Stimulated activated CD8-positive, alpha-beta memory T cell treated with anti-CD3 and anti-CD28 coated beads, Interleukin-7, amount 100 ng/mL, for 48 hours (primary cell): Measurements from ENCODE around the gene MDK.

Source experiments
- DNase-seq, 2 donors: peaks; one replicate each; pipeline ENCODE4 v3.0.0-alpha.2; 2020; ENCODE audit warnings: low read depth in 1 of 2; ENCODE audit errors: extremely low read depth in 1 of 2

Gene MDK

DNA sequence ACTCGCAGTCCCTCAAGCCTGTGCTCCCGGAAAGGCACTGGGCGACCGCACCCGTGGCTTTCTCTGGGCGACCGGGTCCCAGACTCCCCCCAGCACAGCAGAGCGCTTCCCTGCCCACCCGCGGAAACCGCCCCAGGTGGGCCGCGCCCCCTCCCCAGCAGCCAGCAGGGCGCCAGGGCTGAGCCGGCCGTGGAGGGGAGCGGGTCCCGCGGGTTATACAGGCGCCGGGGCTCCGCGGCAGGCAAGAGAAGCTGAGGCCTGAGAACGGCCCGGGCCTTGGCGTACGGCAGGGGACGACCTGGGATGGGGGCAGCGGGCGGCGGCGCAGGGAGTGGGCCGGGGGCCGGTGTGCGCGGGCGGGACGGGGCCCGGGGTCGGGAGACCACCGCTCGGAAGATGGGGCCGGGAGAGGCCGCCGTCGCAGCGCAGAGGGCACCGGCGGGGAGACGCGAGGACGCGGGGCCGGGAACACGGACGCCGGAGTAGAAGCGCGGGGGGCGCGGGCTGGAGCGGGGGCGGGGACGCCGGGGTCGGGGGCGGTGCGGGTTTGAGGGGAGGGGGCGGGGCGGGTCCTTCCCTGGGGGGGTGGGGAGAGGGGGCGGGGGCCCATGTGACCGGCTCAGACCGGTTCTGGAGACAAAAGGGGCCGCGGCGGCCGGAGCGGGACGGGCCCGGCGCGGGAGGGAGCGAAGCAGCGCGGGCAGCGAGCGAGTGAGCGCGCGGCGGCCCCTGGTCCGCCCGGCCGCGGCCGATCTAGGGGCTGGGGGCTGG is at the start of gene MDK:
TSS of gene MDK (plus strand) at position 622 of the 771 bp plus-strand sequence. CDS start 389 bp downstream, outside the sequence.
- DNase-seq = no peak

DNA sequence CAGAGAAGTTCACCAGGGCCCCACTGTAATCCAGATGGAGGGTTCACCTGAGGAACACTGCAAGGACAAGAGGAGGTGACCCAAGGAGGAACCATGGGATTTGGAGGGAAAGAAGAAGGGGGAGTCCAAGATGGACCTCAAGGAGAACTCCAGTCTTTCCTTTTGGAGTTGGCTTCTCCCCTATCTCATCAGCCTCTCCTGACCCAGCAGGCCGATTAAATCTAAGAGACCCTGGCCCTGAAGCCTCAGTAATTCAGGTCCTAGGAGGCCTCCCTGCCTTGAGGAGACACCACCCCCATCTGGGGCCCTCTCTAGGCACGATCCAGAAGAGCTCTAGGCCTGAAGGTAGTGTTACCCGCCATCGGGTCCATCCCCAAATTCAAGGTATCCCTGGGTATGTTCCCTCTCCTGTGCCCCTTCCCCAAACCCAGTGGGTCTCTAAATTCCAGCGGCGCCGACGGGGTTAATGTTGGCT is 49.3 kb upstream of the MDK start:
- no peak for DNase-seq

DNA sequence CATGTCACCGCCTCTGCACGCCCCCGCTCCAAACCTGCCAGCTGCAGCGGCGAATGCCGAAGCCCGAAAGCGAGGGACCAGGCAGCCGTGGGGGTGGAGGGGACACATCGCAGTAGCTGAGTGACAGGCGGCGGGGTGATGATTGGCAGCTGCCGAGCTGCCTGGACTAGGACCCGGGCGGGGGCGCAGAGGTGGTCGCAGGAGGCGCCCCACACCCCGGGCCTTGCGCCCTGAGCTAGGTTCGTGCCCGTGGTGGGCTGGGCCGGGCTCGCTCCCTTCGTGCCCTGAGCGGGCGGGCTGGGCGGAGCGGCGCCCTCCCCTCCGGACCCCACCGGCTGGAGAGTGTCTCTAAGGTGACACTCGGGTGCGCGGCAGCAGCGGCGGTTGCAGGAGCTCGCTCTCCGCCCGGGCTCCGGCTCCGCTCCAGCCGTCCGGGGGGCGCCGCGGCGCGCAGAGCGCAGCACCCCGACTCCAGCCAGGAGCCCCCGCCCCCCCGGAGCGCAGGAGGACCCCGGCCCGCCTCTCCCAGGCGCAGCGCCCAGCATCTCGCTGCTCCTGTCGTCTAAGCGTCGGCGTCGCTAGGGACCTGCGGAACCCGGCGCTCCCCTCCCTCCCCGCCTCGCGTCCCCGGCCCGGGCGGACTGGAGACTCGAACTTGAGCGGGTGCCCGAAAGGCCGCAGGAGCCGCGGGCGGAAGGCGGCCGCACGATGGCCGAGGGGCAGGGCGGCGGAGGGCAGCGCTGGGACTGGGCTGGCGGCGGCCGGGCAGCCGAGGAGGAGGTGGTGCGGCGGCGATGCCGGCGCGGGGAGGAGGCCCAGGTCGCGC is 48.7 kb upstream of the MDK start:
- DNase-seq = no peak

- DNase-seq = no peak
Measured at GRCh38 chr11:46333394-46333947, 48.0 kb upstream of the MDK start.

- DNase-seq = no peak
Measured at GRCh38 chr11:46334211-46334610, 47.3 kb upstream of the MDK start.

DNA sequence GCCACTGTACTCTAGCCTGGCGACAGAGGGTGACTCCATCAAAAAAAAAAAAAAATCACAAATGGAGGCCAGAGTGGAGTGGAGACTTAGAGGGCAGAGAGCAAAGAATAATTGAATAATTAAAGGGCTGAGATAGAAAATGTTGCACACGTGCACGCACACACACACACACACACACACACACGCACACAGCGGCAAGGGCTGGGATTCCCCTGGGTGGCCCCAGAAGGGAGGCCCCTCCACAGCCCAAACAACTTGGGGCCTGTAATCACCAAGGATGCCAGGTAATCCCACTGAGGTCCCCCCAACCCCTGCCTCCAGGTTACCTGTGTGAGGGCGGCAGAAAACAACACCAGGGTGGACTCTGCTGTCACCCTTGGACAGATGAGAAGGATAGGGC is 46.2 kb upstream of the MDK start:
- no peak for DNase-seq

DNA sequence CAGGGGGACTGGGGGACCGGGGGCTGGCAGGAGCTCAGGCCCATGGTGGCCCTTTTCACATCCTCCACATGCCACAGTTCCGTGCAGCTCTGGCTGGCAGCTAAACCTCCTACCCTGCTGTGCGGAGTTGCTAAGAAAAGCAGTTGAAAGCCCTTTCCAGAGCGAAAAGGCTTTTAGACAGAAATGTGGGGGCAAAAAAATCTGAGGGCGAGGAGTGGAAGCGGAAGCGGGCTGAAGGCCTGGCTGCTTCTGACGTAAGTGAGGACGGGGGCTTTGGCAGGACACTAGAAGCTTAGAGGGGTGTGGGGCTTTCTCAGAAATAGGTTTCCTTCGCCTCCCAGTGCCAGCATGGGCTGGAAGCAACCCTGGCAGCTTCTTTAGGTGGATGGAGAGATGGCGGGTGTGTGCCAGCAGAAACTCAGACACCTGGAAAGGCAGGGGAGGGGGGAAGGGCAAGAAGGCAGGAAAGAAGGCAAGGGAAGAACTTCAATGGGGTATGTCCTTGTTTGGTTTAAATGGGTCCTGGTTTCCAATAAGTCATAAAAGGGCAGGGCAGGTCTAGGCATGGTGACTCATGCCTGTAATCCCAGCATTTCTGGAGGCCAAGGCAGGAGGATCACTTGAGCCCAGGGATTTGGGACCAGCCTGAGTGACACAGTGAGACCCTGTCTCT is 45.4 kb upstream of the MDK start:
- no peak for DNase-seq

DNA sequence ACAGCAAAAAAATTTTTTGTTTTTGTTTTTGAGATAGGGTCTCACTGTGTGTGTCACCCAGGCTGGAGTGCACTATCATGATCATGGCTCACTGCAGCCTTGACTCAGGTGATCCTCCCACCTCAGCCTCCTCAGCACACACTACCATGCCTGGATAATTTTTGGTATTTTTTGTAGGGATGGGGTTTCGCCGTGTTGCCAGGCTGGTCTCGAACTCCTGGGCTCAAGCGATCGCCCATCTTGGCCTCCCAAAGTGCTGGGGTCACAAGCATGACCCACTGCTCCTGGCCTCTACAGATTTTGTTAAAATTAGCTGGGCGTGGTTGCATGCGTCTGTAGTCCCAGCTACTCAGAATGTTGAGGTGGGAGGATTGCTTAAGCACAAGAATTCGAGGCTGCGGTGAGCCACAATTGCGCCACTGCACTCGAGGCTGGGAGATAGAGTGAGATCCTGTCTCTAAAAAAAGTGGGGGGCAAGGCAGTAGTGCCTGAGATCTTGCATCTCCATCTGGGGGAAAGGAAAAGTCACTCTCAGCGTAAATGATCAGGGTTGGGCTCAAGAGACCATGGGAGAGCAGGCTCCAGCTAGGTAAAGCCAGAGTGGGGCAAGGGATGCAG is 44.8 kb upstream of the MDK start:
- no peak for DNase-seq

GRCh38 chr11:46337626-46338345 is 43.7 kb upstream of the MDK start:
- no peak for DNase-seq

GRCh38 chr11:46338636-46338987 is 42.9 kb upstream of the MDK start:
- no peak for DNase-seq

GRCh38 chr11:46338988-46339666 is 42.3 kb upstream of the MDK start:
- no peak for DNase-seq

DNA sequence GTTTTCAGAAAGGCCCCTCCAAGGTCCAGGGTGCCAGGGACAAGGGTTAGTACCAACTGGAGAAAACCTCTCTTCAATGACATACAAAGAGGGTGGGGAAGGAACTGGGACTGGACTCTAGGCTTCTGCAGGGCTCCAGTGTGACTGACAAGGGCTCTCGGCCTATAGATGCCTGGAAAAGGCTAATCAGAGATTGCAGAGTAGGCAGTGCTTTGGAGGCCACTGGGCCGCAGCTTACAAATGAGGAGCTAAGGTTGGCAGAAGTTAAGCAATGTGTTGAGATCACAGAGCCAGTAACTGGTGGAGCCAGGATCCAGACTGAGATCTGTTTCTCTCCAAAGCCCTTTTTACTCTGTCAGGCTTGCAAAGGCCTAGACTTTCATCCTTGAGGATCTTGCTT is 41.7 kb upstream of the MDK start:
- DNase-seq = no peak

GRCh38 chr11:46341454-46341853 is 40.0 kb upstream of the MDK start:
- DNase-seq = no peak

DNA sequence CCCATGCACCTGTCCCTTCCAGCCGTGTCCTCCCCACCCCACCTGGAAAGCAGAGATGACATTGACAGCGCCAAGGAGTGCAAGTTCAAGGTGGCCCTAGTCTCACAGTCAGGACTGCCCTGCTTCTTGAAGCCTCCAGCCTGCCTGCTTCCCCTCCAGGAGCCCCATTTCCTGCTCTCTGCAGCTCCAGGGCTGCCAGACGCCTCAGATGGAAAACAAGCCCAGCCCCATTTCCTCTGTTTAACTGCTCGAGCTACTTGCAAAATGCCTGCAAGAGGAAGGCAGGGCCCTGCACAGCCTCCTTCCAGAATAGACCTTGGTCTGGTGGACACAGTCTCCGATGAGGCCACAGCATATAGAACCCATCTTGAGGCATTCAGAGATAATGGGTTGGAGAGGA is 39.2 kb upstream of the MDK start:
- no peak for DNase-seq

- DNase-seq = no peak
Measured at GRCh38 chr11:46343520-46343919, 37.9 kb upstream of the MDK start.

- no peak for DNase-seq
Measured at GRCh38 chr11:46345131-46345597, 36.3 kb upstream of the MDK start.

- DNase-seq = no peak
Measured at GRCh38 chr11:46345881-46346484, 35.5 kb upstream of the MDK start.

GRCh38 chr11:46346886-46347636 is 34.4 kb upstream of the MDK start, which contains the start of gene DGKZ:
Gene DGKZ (plus strand): TSS chr11:46347463. CDS start chr11:46347660, 197 bp downstream.
- DNase-seq = peak; percentile 63 to 84
